ENCODE results near the gene ATP2B1.

Gene ATP2B1

GRCh38 chr12:89692439-89692838 is 16.2 kb downstream of the ATP2B1 start:
- H3K27ac Mint-ChIP-seq = no peak overlapping the region
- H3K36me3 Mint-ChIP-seq = no peaks in the 10 kb centered on the region
- no peak overlapping the region for H3K4me3 Mint-ChIP-seq

GRCh38 chr12:89691659-89692058 is 17.0 kb downstream of the ATP2B1 start:
- peaks cover 48% of the 10 kb centered on the region for H3K4me1 Mint-ChIP-seq
- peak overlapping the region; percentile 85 for H3K27ac Mint-ChIP-seq
- ATAC-seq (ENCODE audit: low read depth) (no peak), DNase-seq (ENCODE audit: low spot score in 2 of 2) (no peak)
- peaks cover 3% of the 10 kb centered on the region for H3K36me3 Mint-ChIP-seq
- H3K4me3 Mint-ChIP-seq = no peak overlapping the region
- H3K27me3 Mint-ChIP-seq = no peaks in the 10 kb centered on the region
- no peaks in the 10 kb centered on the region for H3K9me3 Mint-ChIP-seq

More at GRCh38 chr12:89692439-89692838, 16.2 kb downstream of the ATP2B1 start:
- no peak for DNase-seq (ENCODE audit: low spot score in 2 of 2)
- Mint-ChIP-seq H3K4me1 (peaks cover 51% of the 10 kb centered on the region), H3K9me3 (no peaks in the 10 kb centered on the region), H3K27me3 (no peaks in the 10 kb centered on the region)
- ATAC-seq (ENCODE audit: low read depth) = no peak

- Mint-ChIP-seq H3K27ac (peak overlapping the region; percentile 57), H3K27me3 (no peaks in the 10 kb centered on the region), H3K9me3 (peaks cover 1% of the 10 kb centered on the region), H3K4me3 (no peak overlapping the region), H3K36me3 (peaks cover 3% of the 10 kb centered on the region), H3K4me1 (peaks cover 46% of the 10 kb centered on the region)
- DNase-seq (ENCODE audit: low spot score in 2 of 2) = no peak
- no peak for ATAC-seq (ENCODE audit: low read depth)
Observed at GRCh38 chr12:89690925-89691324, 17.7 kb downstream of the ATP2B1 start.

- Mint-ChIP-seq H3K27me3 (no peaks in the 10 kb centered on the region), H3K36me3 (peaks cover 13% of the 10 kb centered on the region), H3K9me3 (peaks cover 3% of the 10 kb centered on the region), H3K27ac (peak overlapping the region; percentile 13), H3K4me3 (no peak overlapping the region), H3K4me1 (peaks cover 45% of the 10 kb centered on the region)
- DNase-seq (ENCODE audit: low spot score in 2 of 2) (no peak), ATAC-seq (ENCODE audit: low read depth) (no peak)
Observed at GRCh38 chr12:89689306-89689705, 19.3 kb downstream of the ATP2B1 start.

- H3K36me3 Mint-ChIP-seq = peaks cover 34% of the 10 kb centered on the region
- peaks cover 41% of the 10 kb centered on the region for H3K4me1 Mint-ChIP-seq
- no peak overlapping the region for H3K4me3 Mint-ChIP-seq
- DNase-seq (ENCODE audit: low spot score in 2 of 2) = no peak
- no peaks in the 10 kb centered on the region for H3K27me3 Mint-ChIP-seq
- no peak overlapping the region for H3K27ac Mint-ChIP-seq
- peaks cover 7% of the 10 kb centered on the region for H3K9me3 Mint-ChIP-seq
- ATAC-seq (ENCODE audit: low read depth) = no peak
Observed at GRCh38 chr12:89686311-89686710, 22.3 kb downstream of the ATP2B1 start.

- Mint-ChIP-seq H3K36me3 (peaks cover 41% of the 10 kb centered on the region), H3K4me3 (no peak overlapping the region), H3K4me1 (peaks cover 39% of the 10 kb centered on the region), H3K27ac (peak overlapping the region; percentile 29), H3K27me3 (no peaks in the 10 kb centered on the region), H3K9me3 (peaks cover 11% of the 10 kb centered on the region)
- no peak for DNase-seq (ENCODE audit: low spot score in 2 of 2)
- ATAC-seq (ENCODE audit: low read depth) = peak; percentile 62
Observed at GRCh38 chr12:89685363-89685972, 23.2 kb downstream of the ATP2B1 start.

GRCh38 chr12:89684136-89684535 is 24.5 kb downstream of the ATP2B1 start:
- peaks cover 42% of the 10 kb centered on the region for H3K4me1 Mint-ChIP-seq
- no peak overlapping the region for H3K4me3 Mint-ChIP-seq
- no peaks in the 10 kb centered on the region for H3K27me3 Mint-ChIP-seq
- H3K36me3 Mint-ChIP-seq = peaks cover 52% of the 10 kb centered on the region
- peaks cover 19% of the 10 kb centered on the region for H3K9me3 Mint-ChIP-seq
- ATAC-seq (ENCODE audit: low read depth) (no peak), DNase-seq (ENCODE audit: low spot score in 2 of 2) (no peak)
- peak overlapping the region; percentile 62 for H3K27ac Mint-ChIP-seq

GRCh38 chr12:89682284-89682683 is 26.4 kb downstream of the ATP2B1 start:
- Mint-ChIP-seq H3K4me1 (peaks cover 48% of the 10 kb centered on the region), H3K9me3 (peaks cover 19% of the 10 kb centered on the region), H3K27me3 (no peaks in the 10 kb centered on the region), H3K4me3 (no peak overlapping the region), H3K36me3 (peaks cover 51% of the 10 kb centered on the region), H3K27ac (peak overlapping the region; percentile 78)
- DNase-seq (ENCODE audit: low spot score in 2 of 2) (no peak), ATAC-seq (ENCODE audit: low read depth) (peak; percentile 32)

GRCh38 chr12:89680409-89680808 is 28.2 kb downstream of the ATP2B1 start:
- H3K27ac Mint-ChIP-seq = no peak overlapping the region
- no peak for ATAC-seq (ENCODE audit: low read depth)

GRCh38 chr12:89679631-89680030 is 29.0 kb downstream of the ATP2B1 start:
- H3K36me3 Mint-ChIP-seq = peaks cover 41% of the 10 kb centered on the region
- ATAC-seq (ENCODE audit: low read depth) = no peak
- peaks cover 16% of the 10 kb centered on the region for H3K9me3 Mint-ChIP-seq
- peak overlapping the region; percentile 17 for H3K4me3 Mint-ChIP-seq
- no peaks in the 10 kb centered on the region for H3K27me3 Mint-ChIP-seq
- H3K27ac Mint-ChIP-seq = peak overlapping the region; percentile 80
- no peak for DNase-seq (ENCODE audit: low spot score in 2 of 2)
- H3K4me1 Mint-ChIP-seq = peaks cover 48% of the 10 kb centered on the region

More at GRCh38 chr12:89680409-89680808, 28.2 kb downstream of the ATP2B1 start:
- H3K27me3 Mint-ChIP-seq = no peaks in the 10 kb centered on the region
- peaks cover 18% of the 10 kb centered on the region for H3K9me3 Mint-ChIP-seq
- H3K4me1 Mint-ChIP-seq = peaks cover 52% of the 10 kb centered on the region
- H3K4me3 Mint-ChIP-seq = no peak overlapping the region
- no peak for DNase-seq (ENCODE audit: low spot score in 2 of 2)
- H3K36me3 Mint-ChIP-seq = peaks cover 46% of the 10 kb centered on the region

- H3K27ac Mint-ChIP-seq = peak overlapping the region; percentile 80
- peak overlapping the region; percentile 19 for H3K4me3 Mint-ChIP-seq
- peaks cover 54% of the 10 kb centered on the region for H3K4me1 Mint-ChIP-seq
- ATAC-seq (ENCODE audit: low read depth) (no peak), DNase-seq (ENCODE audit: low spot score in 2 of 2) (no peak)
- H3K36me3 Mint-ChIP-seq = peaks cover 32% of the 10 kb centered on the region
- H3K27me3 Mint-ChIP-seq = no peaks in the 10 kb centered on the region
- H3K9me3 Mint-ChIP-seq = peaks cover 12% of the 10 kb centered on the region
Observed at GRCh38 chr12:89678225-89678624, 30.4 kb downstream of the ATP2B1 start.

GRCh38 chr12:89676930-89677329 is 31.7 kb downstream of the ATP2B1 start:
- H3K9me3 Mint-ChIP-seq = peaks cover 12% of the 10 kb centered on the region
- H3K27ac Mint-ChIP-seq = peak overlapping the region; percentile 80
- H3K4me3 Mint-ChIP-seq = no peak overlapping the region
- H3K36me3 Mint-ChIP-seq = peaks cover 23% of the 10 kb centered on the region
- peaks cover 65% of the 10 kb centered on the region for H3K4me1 Mint-ChIP-seq
- H3K27me3 Mint-ChIP-seq = no peaks in the 10 kb centered on the region
- ATAC-seq (ENCODE audit: low read depth) (no peak), DNase-seq (ENCODE audit: low spot score in 2 of 2) (no peak)

GRCh38 chr12:89674326-89674942 is 34.2 kb downstream of the ATP2B1 start:
- no peak overlapping the region for H3K4me3 Mint-ChIP-seq
- peaks cover 12% of the 10 kb centered on the region for H3K36me3 Mint-ChIP-seq
- peaks cover 2% of the 10 kb centered on the region for H3K9me3 Mint-ChIP-seq
- peak overlapping the region; percentile 53 for H3K27ac Mint-ChIP-seq
- peak; percentile 32 for ATAC-seq (ENCODE audit: low read depth)
- no peaks in the 10 kb centered on the region for H3K27me3 Mint-ChIP-seq
- peaks cover 69% of the 10 kb centered on the region for H3K4me1 Mint-ChIP-seq
- no peak for DNase-seq (ENCODE audit: low spot score in 2 of 2)

- no peaks in the 10 kb centered on the region for H3K9me3 Mint-ChIP-seq
- DNase-seq (ENCODE audit: low spot score in 2 of 2) (no peak), ATAC-seq (ENCODE audit: low read depth) (no peak)
- H3K4me1 Mint-ChIP-seq = peaks cover 72% of the 10 kb centered on the region
- peaks cover 16% of the 10 kb centered on the region for H3K36me3 Mint-ChIP-seq
- H3K4me3 Mint-ChIP-seq = peak overlapping the region; percentile 9
- peak overlapping the region; percentile 53 for H3K27ac Mint-ChIP-seq
- no peaks in the 10 kb centered on the region for H3K27me3 Mint-ChIP-seq
Observed at GRCh38 chr12:89673603-89674002, 35.0 kb downstream of the ATP2B1 start.

GRCh38 chr12:89672589-89672979 is 36.1 kb downstream of the ATP2B1 start:
- Mint-ChIP-seq H3K36me3 (peaks cover 20% of the 10 kb centered on the region), H3K4me1 (peaks cover 68% of the 10 kb centered on the region), H3K4me3 (peak overlapping the region; percentile 55), H3K27ac (peak overlapping the region; percentile 53), H3K27me3 (no peaks in the 10 kb centered on the region), H3K9me3 (no peaks in the 10 kb centered on the region)
- DNase-seq (ENCODE audit: low spot score in 2 of 2) = no peak
- ATAC-seq (ENCODE audit: low read depth) = no peak

Data from memory B cell (primary cell).